Left cardiac atrium (tissue), 4 donors: Measurements from ENCODE around the gene TENM3. TPM values are rescaled to one million over a fixed set of nuclear protein-coding genes. Genes with fewer than 3 reads are reported as not detected.
"Not testable (repeated sequence)": the region's sequence is repeated elsewhere in the genome, so short reads cannot be mapped to it uniquely, and the experiment has no call there.

Source experiments
- ATAC-seq, 2 donors: fragments of 200-7000 bp; cut with Tn5 transposase; one replicate each; pipeline ENCODE4 v1.9.1; 2020; ENCODE audit warnings: mild to moderate bottlenecking in 2 of 2, moderate library complexity in 2 of 2
- DNase-seq: peaks from one replicate; pipeline ENCODE4 v3.0.0-alpha.2; 2020
- intact Hi-C, 2 donors: fragments of 100-400 bp; cut with DNase I; formaldehyde crosslinking; loops; one replicate each; pipeline versions ENCODE4 v1.14.1 to v1.15.1; 2022 to 2023
- total RNA-seq, 2 donors: library from RNA; stranded (reverse); fragmentation: NEBNext Ultra II Directional; extraction: Animal tissue kit (Norgen Biotek cat#: 25700); gene quantifications; one replicate each; pipeline ENCODE4 v1.2.1, GENCODE V29; 2021
- donor health status: DM: no; HTN: yes; CAD: no.
- donor health status: DM: no; HTN: yes; CAD: no; lungs with severe emphysema.
- donor health status: DM: yes; HTN: yes; CAD: no.
- donor health status: Dilated cardiomyopathy.

Gene TENM3
- total RNA-seq, 2 donors from 2014 or later: 6.6 to 9.2 TPM

- ATAC-seq (no peak), DNase-seq (no peak)
- intact Hi-C loops: loop anchor here in 1 of 2 donors (10.0 kb wide), 3 partner anchors 465 to 1655 kb away; no protein-coding TSS in a partner anchor
Measured at GRCh38 chr4:182800216-182800515, 557.0 kb downstream of the TENM3 start.

GRCh38 chr4:182801636-182802035, 558.4 kb downstream of the TENM3 start:
- intact Hi-C loops: loop anchor here in 1 of 2 donors (10.0 kb wide), 3 partner anchors 463 to 1657 kb away; no protein-coding TSS in a partner anchor
- no peak for ATAC-seq

GRCh38 chr4:182802621-182803020, 559.4 kb downstream of the TENM3 start:
- intact Hi-C loops: loop anchor here in 1 of 2 donors (10.0 kb wide), 3 partner anchors 462 to 1658 kb away; no protein-coding TSS in a partner anchor
- ATAC-seq (no peak), DNase-seq (no peak)

More at GRCh38 chr4:182801636-182802035, 558.4 kb downstream of the TENM3 start:
- DNase-seq: no peak

- no peak for ATAC-seq
- no peak for DNase-seq
- intact Hi-C loops: loop anchor here in 1 of 2 donors (10.0 kb wide), 3 partner anchors 462 to 1658 kb away; no protein-coding TSS in a partner anchor
Measured at GRCh38 chr4:182803235-182803634, 560.0 kb downstream of the TENM3 start.

GRCh38 chr4:182804131-182804530, 560.9 kb downstream of the TENM3 start:
- DNase-seq: no peak
- intact Hi-C loops: loop anchor here in 1 of 2 donors (10.0 kb wide), 3 partner anchors 461 to 1659 kb away; no protein-coding TSS in a partner anchor
- ATAC-seq: no peak

- intact Hi-C loops: loop anchor here (5.0 to 10.0 kb wide), 5 partner anchors 328 to 1661 kb away; no protein-coding TSS in a partner anchor
- DNase-seq (no peak), ATAC-seq (no peak)
Measured at GRCh38 chr4:182805321-182805720, 562.1 kb downstream of the TENM3 start.

GRCh38 chr4:182805750-182806149, 562.5 kb downstream of the TENM3 start:
- intact Hi-C loops: loop anchor here (5.0 to 10.0 kb wide), 5 partner anchors 328 to 1661 kb away; no protein-coding TSS in a partner anchor
- no peak for DNase-seq
- ATAC-seq: no peak

- intact Hi-C loops: loop anchor here (5.0 to 10.0 kb wide), 5 partner anchors 329 to 1662 kb away; no protein-coding TSS in a partner anchor
- peak; percentile 82 for DNase-seq
- peak; percentile 89 to 93 for ATAC-seq
Measured at GRCh38 chr4:182806259-182807252, 563.4 kb downstream of the TENM3 start.

GRCh38 chr4:182807346-182807745, 564.1 kb downstream of the TENM3 start:
- intact Hi-C loops: loop anchor here (5.0 to 10.0 kb wide), 5 partner anchors 330 to 1663 kb away; no protein-coding TSS in a partner anchor
- no peak for DNase-seq
- ATAC-seq: peak; percentile 21 to 31

GRCh38 chr4:182807767-182808548, 564.8 kb downstream of the TENM3 start:
- DNase-seq (no peak), ATAC-seq (no peak)
- intact Hi-C loops: loop anchor here (5.0 to 10.0 kb wide), 5 partner anchors 331 to 1663 kb away; no protein-coding TSS in a partner anchor

GRCh38 chr4:182808673-182809416, 565.6 kb downstream of the TENM3 start:
- intact Hi-C loops: loop anchor here (5.0 to 10.0 kb wide), 5 partner anchors 332 to 1664 kb away; no protein-coding TSS in a partner anchor
- no peak for ATAC-seq
- DNase-seq: no peak

- intact Hi-C loops: loop anchor here (5.0 to 10.0 kb wide), 5 partner anchors 332 to 1665 kb away; no protein-coding TSS in a partner anchor
- DNase-seq: no peak
- ATAC-seq: no peak
Measured at GRCh38 chr4:182809417-182810102, 566.4 kb downstream of the TENM3 start.

GRCh38 chr4:182810103-182810615, 567.0 kb downstream of the TENM3 start:
- no peak for ATAC-seq
- intact Hi-C loops: no loop called here
- no peak for DNase-seq

- intact Hi-C loops: no loop called here
- DNase-seq (no peak), ATAC-seq (no peak)
Measured at GRCh38 chr4:182812916-182813315, 569.7 kb downstream of the TENM3 start.

- intact Hi-C loops, ATAC-seq, DNase-seq: not testable (repeated sequence)
Measured at GRCh38 chr4:182814065-182814464, 570.9 kb downstream of the TENM3 start.

GRCh38 chr4:182818926-182819730, 575.9 kb downstream of the TENM3 start:
- intact Hi-C loops: no loop called here
- ATAC-seq (no peak), DNase-seq (no peak)

- ATAC-seq (no peak), DNase-seq (no peak)
- intact Hi-C loops: no loop called here
Measured at GRCh38 chr4:182819751-182820150, 576.5 kb downstream of the TENM3 start.
